ENCODE data around the gene CFAP74.

CFAP74 gene

GRCh38 chr1:1946540-1946939 is 57.0 kb downstream of the CFAP74 start:
- no peak overlapping the region for H3K4me3 ChIP-seq (ENCODE audit: control insufficient read depth, low read depth, low read length)
- no peak for DNase-seq (ENCODE audit: low read depth)
- TF ChIP-seq CTCF (IDR thresholded peaks at IDR 0.05; ENCODE audit: control insufficient read depth, insufficient read depth, low read depth, low read length, missing control alignments) = no peak

DNA sequence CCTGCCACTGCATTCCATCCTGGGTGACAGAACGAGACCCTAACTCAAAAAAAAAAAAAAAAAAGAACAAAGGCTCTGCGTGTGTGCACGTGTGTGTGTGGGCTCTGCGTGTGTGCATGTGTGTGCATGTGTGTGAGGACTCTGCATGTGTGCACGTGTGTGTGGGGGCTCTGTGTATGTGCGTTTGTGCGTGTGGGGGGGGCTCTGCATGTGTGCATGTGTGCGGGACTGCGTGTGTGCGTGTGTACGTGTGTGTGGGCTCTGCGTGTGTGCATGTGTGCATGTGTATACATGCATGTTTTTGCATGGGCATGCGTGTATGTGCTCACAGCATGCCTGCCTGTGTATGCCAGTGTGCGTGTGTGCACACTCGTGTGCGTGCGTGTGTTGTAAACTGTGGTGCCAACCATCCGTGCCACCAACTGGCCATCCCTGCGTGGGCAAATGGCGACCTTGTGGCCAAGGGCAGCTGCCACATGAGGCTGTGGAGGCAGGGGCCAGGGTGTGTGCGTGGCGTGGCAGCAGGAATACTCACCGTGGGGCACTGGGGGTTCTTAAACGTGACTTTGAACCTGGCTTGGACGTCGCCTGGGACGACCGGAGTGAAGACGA is 57.7 kb downstream of the CFAP74 start:
- no peak overlapping the region for H3K4me3 ChIP-seq (ENCODE audit: control insufficient read depth, low read depth, low read length)
- no peak for DNase-seq (ENCODE audit: low read depth)
- no peak for TF ChIP-seq CTCF (IDR thresholded peaks at IDR 0.05; ENCODE audit: control insufficient read depth, insufficient read depth, low read depth, low read length, missing control alignments)

DNA sequence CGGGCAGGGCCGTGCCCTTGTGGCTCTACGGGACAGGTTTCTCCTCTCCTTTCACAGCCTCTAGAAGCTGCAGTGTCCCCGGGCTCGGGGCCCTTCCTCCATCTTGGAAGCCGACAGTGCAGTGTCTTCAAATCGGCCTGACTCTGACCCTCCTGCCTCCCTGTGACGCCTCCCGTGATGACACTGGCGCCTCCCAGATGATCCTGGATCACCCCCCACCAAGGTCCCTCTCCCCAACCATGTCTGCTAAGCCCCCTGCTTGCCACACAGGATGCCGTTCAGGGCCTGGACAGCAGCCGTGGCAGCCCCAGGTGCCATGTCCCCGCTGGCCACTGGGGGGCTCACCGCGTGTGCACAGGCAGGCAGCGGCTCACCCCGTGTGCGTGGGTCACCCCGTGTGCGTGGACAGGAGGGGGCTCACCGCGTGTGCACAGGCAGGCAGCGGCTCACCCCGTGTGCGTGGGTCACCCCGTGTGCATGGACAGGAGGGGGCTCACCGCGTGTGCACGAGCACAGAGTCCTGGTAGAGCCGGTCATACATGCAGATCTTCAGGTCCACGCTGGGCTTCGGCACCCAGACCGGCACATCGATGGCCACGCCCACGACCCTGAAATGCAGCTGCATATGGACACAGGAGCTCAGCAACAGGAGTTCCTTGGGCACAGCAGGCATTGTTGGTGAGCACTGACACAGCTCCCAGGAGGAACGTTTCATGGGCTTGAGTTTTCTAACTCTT is 59.6 kb downstream of the CFAP74 start:
- DNase-seq (ENCODE audit: low read depth) = no peak
- TF ChIP-seq CTCF (IDR thresholded peaks at IDR 0.05; ENCODE audit: control insufficient read depth, insufficient read depth, low read depth, low read length, missing control alignments) = peak; percentile 87
- H3K4me3 ChIP-seq (ENCODE audit: control insufficient read depth, low read depth, low read length) = no peak overlapping the region

GRCh38 chr1:1942753-1943656 is 60.6 kb downstream of the CFAP74 start:
- no peak for TF ChIP-seq CTCF (IDR thresholded peaks at IDR 0.05; ENCODE audit: control insufficient read depth, insufficient read depth, low read depth, low read length, missing control alignments)
- no peak overlapping the region for H3K4me3 ChIP-seq (ENCODE audit: control insufficient read depth, low read depth, low read length)
- DNase-seq (ENCODE audit: low read depth) = no peak

DNA sequence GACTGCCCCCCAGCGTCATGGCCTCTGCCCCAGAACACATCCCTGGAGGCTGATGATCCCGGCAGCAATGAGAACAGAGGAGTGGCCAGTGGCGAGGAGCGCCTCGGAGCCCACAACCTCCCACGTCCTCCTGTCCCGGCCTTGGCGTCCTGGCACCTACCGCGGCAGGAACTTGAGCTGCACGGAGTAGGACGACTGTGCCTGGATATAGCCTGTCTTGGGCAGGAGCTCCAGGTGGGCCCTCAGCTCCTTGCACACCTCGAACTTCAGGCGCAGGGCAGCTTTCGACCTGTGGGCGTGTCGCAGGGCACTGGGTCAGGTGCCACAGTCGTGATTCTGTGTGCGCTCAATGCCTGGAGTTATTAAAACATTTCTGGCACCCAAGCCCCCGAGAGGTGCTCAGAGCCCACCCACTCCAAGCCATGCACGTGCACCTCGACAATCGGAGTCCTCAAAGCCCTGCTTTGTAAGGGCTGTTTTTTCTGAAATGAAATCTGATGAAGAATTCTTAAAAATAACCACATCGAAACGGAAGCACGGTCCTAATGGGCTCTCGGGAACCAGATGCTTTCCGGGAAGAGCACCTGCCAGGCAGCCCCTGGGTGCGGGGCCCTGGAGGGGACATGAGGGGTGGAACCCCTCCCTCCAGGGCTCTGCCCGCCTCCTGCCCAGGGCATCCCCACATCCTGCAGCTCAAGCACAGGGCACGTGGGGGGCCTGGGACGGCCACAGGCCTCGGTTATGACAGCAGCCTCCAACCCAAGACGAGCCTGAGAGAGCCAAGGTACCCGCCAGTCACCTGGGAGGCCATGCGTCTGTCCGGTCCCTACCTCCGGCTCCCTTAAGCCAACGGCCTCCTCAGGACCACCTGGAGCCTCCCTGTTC is 61.5 kb downstream of the CFAP74 start:
- DNase-seq (ENCODE audit: low read depth) = no peak
- no peak overlapping the region for H3K4me3 ChIP-seq (ENCODE audit: control insufficient read depth, low read depth, low read length)
- no peak for TF ChIP-seq CTCF (IDR thresholded peaks at IDR 0.05; ENCODE audit: control insufficient read depth, insufficient read depth, low read depth, low read length, missing control alignments)
